T-helper 2 cell treated with Interferon-gamma antibody and Interleukin-4, amounts not matched to agents 100 ng/mL and 5 ng/mL, for 36 hours (primary cell): ENCODE results near the gene CYTIP. TPM values are rescaled to one million over a fixed set of nuclear protein-coding genes. Genes with fewer than 3 reads are reported as not detected.

Experiments
- intact Hi-C: fragments of 100-400 bp; cut with micrococcal nuclease; formaldehyde crosslinking; loops from one replicate; pipeline ENCODE4 v1.15.1; 2023
- total RNA-seq: library from RNA; stranded (reverse); gene quantifications from 2 replicates; pipeline ENCODE4 v1.2.3, GENCODE V29; 2022

The CYTIP gene
- total RNA-seq, 1 donor from 2014 or later = 195 TPM

DNA sequence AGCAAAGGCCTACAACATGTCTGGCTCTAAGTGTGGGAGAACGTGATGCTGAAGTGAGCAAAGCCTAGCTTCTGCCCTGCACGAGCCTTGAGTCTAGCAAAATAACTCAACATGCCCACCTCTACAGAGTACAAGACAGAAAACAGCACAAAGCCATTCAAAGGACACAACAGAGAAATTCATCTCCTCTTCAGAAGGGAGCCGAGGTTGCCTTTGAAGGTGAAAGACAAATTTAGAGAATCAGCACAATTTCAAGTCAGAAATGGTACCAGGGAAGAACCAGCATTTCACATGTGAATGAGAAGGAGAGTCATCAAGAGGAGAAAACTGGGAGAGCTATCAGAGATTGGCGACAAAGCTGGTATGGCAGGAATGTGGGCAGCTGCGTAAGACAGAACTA, 21.7 kb upstream of the CYTIP start:
- intact Hi-C loops = loop anchor here (2.0 to 5.0 kb wide), 3 partner anchors 27 to 1133 kb away; partner anchors contain the start of gene NR4A2

DNA sequence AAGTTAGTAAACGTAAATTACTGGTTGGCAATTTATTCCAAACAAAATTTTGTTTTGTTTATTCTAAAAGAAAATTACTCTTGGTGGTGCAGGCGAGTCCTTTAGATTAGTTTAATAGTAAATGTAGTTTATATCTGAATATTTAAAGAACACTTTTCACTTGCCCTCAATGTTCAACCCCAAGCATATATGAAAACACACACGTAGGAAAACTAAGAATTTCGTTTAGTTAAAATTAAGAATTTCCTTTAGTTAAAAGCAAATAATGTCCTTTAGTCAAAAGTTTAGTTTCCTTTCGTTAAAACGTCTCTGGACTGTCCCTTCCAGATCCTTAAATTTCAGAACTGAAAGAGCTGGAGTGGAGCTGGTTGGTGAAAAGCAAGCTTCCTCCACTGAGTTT, 19.1 kb upstream of the CYTIP start:
- intact Hi-C loops = no loop called here

GRCh38 chr2:157460897-157461296, 17.0 kb upstream of the CYTIP start:
- intact Hi-C loops = no loop called here

DNA sequence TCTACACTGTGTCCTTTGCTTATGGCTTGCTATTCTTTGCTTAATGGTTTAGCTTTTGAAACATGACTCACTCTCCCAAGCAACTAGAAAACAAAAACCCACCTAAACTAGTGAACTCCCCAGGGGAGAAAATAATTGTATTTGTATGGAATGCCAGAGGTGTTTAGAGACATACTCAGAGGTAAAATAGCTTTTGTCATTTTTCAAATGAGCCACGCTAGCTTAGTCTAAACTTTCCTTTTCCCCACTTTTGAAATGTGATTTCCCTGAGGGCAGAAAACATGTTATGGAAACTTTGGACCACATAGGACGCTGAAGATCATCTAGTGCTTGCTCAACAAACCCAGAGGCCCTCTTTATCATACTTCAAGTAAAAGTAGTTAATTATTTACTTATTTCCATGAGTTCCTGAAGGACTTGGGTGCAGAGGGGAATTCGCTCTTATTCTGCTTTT, 16.5 kb upstream of the CYTIP start:
- intact Hi-C loops = no loop called here

- intact Hi-C loops = no loop called here
These were observed 15.6 kb upstream of the CYTIP start for GRCh38 chr2:157459486-157459885.

- intact Hi-C loops = loop anchor here (10.0 kb wide), 2 partner anchors 1007 to 1043 kb away; partner anchors contain the start of genes CCDC148 and PKP4
These were observed 3.9 kb upstream of the CYTIP start for GRCh38 chr2:157447741-157448140.

GRCh38 chr2:157447031-157447430, 3.1 kb upstream of the CYTIP start:
- intact Hi-C loops = loop anchor here (10.0 kb wide), 2 partner anchors 1008 to 1042 kb away; partner anchors contain the start of genes CCDC148 and PKP4

DNA sequence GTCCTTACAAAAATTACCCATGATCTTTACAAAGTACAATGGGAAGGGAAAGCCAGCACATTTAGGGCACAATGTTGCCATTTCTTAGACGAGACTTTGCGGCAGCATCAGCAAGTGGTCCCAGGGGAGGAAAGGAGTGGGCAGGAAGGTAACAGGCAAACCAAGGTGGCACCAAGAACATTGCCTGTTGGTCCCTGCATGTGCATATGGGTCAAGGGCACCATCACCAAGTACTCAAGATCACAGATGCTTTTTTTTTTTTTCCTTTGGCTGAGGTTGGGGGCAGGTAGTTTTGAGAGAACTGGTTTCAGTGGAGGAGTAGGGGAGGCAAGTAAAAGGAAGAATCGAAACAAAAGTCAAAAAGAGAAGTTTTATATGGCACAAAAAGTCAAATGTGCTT, 752 bp upstream of the CYTIP start:
- intact Hi-C loops = loop anchor here (1.0 to 10.0 kb wide), 8 partner anchors 9 to 1102 kb away; partner anchors contain the start of genes ACVR1, ACVR1C, CCDC148 and PKP4

- intact Hi-C loops = loop anchor here (5.0 to 10.0 kb wide), 5 partner anchors 184 to 1101 kb away; partner anchors contain the start of genes ACVR1, ACVR1C, CCDC148 and PKP4
These were observed 799 bp downstream of the CYTIP start for GRCh38 chr2:157443090-157443489.

DNA sequence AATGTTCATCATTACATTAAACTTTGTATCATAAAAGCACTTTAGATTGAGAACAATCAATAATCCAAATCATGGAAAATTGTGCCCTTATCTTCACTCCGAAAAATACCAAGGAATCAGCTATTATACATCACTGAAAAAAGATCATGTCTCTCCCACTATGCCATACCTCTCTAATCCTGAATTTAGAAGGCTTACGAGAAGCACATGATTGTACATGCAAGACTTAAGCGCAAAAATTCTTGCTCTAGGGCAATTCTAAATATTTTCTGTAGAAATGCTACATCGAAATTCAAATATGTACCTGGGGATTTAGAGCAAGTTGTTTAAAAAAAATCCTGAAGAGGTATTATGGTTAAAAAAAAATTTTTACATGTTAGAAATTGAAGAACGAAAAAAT, 1.3 kb downstream of the CYTIP start:
- intact Hi-C loops = loop anchor here (5.0 to 10.0 kb wide), 5 partner anchors 185 to 1100 kb away; partner anchors contain the start of genes ACVR1, ACVR1C, CCDC148 and PKP4

GRCh38 chr2:157442191-157442590, 1.7 kb downstream of the CYTIP start:
- intact Hi-C loops = loop anchor here (5.0 to 10.0 kb wide), 5 partner anchors 185 to 1100 kb away; partner anchors contain the start of genes ACVR1, ACVR1C, CCDC148 and PKP4

GRCh38 chr2:157441072-157441454, 2.8 kb downstream of the CYTIP start:
- intact Hi-C loops = loop anchor here (1.0 to 10.0 kb wide), 8 partner anchors 8 to 1099 kb away; partner anchors contain the start of genes ACVR1, ACVR1C, CCDC148 and PKP4

DNA sequence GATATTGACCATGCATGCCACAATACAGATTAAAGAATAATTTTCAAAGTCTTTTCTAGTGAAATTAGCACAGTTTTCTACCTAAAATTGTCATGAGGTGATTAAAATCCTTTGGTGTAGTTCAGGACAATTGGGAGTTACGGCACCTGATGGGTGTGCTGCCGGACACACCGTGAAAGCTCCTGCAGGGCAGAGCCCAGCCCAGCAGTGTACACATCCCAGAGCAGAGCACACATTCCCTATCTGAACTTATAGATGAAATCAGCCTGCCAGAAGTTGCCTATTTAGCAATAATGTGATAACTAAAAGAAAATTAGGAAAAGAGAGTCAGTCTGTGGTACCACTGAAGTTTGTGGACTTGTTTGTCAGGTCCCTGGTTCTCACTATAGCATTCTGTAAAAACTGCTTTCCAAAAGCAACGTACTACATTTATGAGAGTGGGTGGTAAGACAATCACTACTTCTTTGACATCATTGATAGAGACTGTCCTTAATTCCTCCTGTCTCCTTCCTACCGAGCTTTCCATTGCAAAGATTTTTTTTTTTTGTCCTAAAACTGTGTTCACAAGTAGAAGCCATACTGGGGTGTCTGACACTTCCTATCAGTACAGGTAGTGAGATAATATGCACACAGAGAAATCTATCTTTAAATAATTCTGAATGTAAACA, 3.4 kb downstream of the CYTIP start:
- intact Hi-C loops = loop anchor here (1.0 to 10.0 kb wide), 8 partner anchors 7 to 1098 kb away; partner anchors contain the start of genes ACVR1, ACVR1C, CCDC148 and PKP4

GRCh38 chr2:157439824-157440186, 4.1 kb downstream of the CYTIP start:
- intact Hi-C loops = loop anchor here (2.0 to 10.0 kb wide), 6 partner anchors 113 to 1098 kb away; partner anchors contain the start of genes ACVR1, ACVR1C, CCDC148 and PKP4

GRCh38 chr2:157438863-157439823, 4.7 kb downstream of the CYTIP start:
- intact Hi-C loops = loop anchor here (2.0 kb wide), 1 partner anchor 112 kb away; no protein-coding TSS in a partner anchor

GRCh38 chr2:157433394-157433793, 10.5 kb downstream of the CYTIP start:
- intact Hi-C loops = loop anchor here (1.0 to 5.0 kb wide), 4 partner anchors 8 to 34 kb away; no protein-coding TSS in a partner anchor

DNA sequence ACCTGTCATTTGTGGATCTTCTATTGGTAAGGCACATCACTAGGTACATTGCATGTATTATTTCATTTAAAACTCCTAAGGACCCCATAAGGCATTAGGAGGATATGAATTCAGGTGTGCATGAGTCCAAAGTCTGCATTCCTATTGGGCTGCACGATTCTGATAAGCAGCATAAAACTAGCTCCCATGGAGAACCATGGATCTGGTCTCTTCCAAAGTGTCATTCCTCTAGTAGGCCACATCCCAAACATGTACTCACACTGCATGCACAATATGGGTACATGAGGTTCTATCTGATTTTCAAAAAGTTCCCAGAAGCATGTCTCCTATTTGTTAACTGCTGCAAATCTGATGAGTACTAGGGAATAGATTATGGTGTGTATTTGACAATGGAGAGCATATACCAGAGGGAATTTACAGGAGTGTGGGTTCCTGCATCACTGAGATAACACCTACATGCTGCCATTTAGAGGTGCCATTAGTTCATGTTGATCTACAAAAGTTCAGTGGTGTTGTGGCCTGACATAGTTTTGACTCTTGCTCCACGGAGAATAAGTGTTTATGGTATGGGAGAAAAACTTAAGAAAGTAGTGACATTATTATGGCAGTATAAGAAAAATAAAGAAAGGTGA, 11.3 kb downstream of the CYTIP start:
- intact Hi-C loops = loop anchor here (1.0 to 5.0 kb wide), 4 partner anchors 7 to 35 kb away; no protein-coding TSS in a partner anchor

DNA sequence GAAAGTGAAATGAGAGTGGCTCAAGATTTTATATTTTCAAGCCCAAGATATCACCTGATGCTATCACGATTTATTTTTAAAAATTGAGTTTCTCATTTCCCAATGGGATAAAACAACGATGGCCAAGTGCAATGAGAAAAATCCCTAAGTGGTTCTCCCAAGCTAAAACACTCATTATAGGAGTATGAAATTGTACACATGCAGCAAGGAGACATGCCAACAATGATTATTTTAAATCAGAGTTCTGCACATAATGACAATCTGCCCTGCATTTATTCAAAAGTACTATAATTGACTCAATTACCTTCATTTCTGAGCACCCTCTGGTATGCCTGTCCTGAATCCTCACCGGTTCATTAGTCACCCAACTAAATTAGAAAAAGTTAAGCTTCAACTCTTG, 12.7 kb downstream of the CYTIP start:
- intact Hi-C loops = loop anchor here (5.0 kb wide), 1 partner anchor 36 kb away; no protein-coding TSS in a partner anchor

DNA sequence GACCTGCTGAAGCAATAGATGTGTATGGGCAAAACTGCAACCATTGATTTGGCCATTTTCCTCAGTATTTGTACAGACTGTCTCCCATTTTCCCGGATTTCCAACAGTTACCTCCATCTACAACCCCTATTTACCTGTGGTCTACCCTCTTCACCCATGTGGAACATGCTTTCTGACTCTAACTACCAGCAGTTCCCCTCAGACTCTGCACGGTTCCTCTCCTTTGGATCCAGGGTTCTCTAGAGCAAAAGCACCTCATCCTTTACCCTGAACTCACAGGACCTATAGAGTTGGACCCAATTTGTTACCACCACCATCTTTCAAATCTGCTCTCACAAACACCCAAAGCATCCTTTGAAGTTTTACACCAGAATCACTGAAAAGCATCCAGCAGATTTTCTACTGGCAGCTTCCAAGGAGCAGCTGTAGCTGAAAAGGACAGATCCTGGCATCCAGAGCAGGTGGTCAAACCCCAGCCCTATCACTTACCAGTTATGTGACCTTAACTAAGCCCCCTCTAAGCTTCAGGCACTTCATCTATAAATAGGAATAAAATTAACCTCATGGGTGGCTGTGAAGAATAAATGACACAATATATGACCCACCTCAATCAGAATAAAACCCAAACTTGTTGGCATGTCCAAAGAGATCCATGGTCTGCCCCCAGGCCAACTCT, 15.3 kb downstream of the CYTIP start:
- intact Hi-C loops = no loop called here

DNA sequence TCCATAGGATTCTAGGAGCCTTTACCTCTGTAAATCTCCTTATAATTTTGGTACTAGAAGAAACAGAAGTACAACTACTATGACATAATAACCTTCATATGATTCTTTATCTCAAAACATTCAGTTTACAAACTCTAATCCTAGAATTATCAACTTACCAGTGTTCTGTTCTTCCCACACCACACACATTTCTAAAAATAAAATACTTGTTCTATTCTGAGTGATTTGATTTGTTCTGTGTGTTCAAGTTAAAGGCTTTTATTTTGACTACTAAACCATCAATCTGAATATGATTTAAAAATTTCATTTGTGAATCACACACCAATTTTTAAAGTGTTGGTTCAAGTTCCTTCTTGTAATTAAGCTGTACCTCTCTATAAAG, 16.0 kb downstream of the CYTIP start:
- intact Hi-C loops = no loop called here
